Endothelial cell (in vitro differentiated cells): ENCODE results near the gene GJC2. TPM values are rescaled to one million over a fixed set of nuclear protein-coding genes. Genes with fewer than 3 reads are reported as not detected.
A peak's percentile ranks its signal among the peaks of the same experiment; 100 is the strongest.

Experiments used
- DNase-seq: peaks from one replicate; pipeline ENCODE4 v3.0.0; 2021; ENCODE audit warnings: low spot score
- H3K27ac Mint-ChIP-seq: one replicate; pipeline ENCODE4 v1.8.0; 2021; ENCODE audit warnings: mixed read lengths, inconsistent platforms; ENCODE audit not compliant: unreplicated experiment
- H3K27me3 Mint-ChIP-seq: one replicate; pipeline ENCODE4 v1.8.0; 2021; ENCODE audit warnings: mild to moderate bottlenecking, moderate library complexity, mixed read lengths, inconsistent platforms; ENCODE audit not compliant: unreplicated experiment
- H3K36me3 Mint-ChIP-seq: one replicate; pipeline ENCODE4 v1.8.0; 2021; ENCODE audit warnings: mild to moderate bottlenecking, low read depth, mixed read lengths, inconsistent platforms; ENCODE audit not compliant: unreplicated experiment
- H3K4me1 Mint-ChIP-seq: one replicate; pipeline ENCODE4 v1.8.0; 2021; ENCODE audit warnings: mild to moderate bottlenecking, mixed read lengths, inconsistent platforms; ENCODE audit not compliant: unreplicated experiment
- H3K4me3 Mint-ChIP-seq: one replicate; pipeline ENCODE4 v1.8.0; 2021; ENCODE audit warnings: mild to moderate bottlenecking, mixed read lengths, inconsistent platforms; ENCODE audit not compliant: unreplicated experiment
- H3K9me3 Mint-ChIP-seq: one replicate; pipeline ENCODE4 v1.8.0; 2021; ENCODE audit warnings: mixed read lengths, inconsistent platforms; ENCODE audit not compliant: unreplicated experiment
- total RNA-seq: library from RNA; stranded (reverse); fragmentation: NEBNext Ultra II Directional; extraction: Animal tissue kit (Norgen Biotek cat#: 25700); gene quantifications from one replicate; pipeline ENCODE4 v1.2.1, GENCODE V29; 2021; ENCODE audit not compliant: unreplicated experiment
- TF ChIP-seq, protein P1 (sequence below): fragments of 200-600 bp; sonication (generic); IDR thresholded peaks from one replicate; pipeline ENCODE4 v1.5.0; 2021; ENCODE audit warnings: antibody characterized with exemption; ENCODE audit not compliant: unreplicated experiment

The GJC2 gene
- total RNA-seq, 1 donor from 2014 or later = 13.0 TPM

- peaks cover 13% of the 10 kb centered on the region for H3K27me3 Mint-ChIP-seq
- H3K27ac Mint-ChIP-seq = peak overlapping the region; percentile 86
- no peaks in the 10 kb centered on the region for H3K9me3 Mint-ChIP-seq
- peak overlapping the region; percentile 89 for H3K4me3 Mint-ChIP-seq
- peaks cover 37% of the 10 kb centered on the region for H3K4me1 Mint-ChIP-seq
- TF ChIP-seq, protein P1, sequence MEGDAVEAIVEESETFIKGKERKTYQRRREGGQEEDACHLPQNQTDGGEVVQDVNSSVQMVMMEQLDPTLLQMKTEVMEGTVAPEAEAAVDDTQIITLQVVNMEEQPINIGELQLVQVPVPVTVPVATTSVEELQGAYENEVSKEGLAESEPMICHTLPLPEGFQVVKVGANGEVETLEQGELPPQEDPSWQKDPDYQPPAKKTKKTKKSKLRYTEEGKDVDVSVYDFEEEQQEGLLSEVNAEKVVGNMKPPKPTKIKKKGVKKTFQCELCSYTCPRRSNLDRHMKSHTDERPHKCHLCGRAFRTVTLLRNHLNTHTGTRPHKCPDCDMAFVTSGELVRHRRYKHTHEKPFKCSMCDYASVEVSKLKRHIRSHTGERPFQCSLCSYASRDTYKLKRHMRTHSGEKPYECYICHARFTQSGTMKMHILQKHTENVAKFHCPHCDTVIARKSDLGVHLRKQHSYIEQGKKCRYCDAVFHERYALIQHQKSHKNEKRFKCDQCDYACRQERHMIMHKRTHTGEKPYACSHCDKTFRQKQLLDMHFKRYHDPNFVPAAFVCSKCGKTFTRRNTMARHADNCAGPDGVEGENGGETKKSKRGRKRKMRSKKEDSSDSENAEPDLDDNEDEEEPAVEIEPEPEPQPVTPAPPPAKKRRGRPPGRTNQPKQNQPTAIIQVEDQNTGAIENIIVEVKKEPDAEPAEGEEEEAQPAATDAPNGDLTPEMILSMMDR = no peak
- peaks cover 13% of the 10 kb centered on the region for H3K36me3 Mint-ChIP-seq
- peak; percentile 44 for DNase-seq
Observed at GRCh38 chr1:228166170-228166936, 16.6 kb downstream of the GJC2 start.

DNA sequence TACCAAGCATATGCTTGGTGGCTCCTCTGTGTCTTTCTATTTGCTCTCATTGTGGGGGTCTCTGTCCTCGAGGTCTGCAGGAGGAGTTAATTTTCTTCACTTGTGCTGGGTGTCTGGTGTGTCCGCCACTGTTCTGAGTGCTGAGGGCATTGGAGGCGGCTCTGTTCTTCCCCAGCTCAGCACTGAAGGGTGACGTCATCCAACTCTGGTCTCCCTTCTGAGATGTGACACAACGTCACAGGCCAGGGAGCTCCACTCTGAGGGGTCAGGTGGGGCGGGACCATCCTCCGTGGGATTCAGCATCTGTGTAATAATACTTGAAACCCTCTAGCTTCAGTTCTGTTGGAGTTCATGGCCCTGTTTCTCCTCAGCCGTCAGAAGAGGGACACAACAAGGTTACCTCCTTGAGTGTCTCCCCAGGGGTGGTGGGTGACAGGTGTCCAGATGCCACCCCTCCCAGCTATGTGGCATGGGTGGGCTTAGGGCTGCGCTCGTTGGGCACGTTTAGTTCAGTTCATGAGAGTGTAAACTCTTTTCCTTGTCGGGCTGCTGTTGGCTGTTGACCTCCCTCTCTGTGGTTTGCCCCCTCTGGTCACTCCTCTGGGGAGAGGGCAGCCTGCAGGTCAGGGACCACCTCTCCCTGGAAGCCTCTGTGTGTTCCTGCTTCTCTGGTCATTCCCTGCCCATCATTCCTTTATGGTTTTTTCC is 19.0 kb downstream of the GJC2 start:
- TF ChIP-seq, protein P1 = no peak
- peaks cover 23% of the 10 kb centered on the region for H3K36me3 Mint-ChIP-seq
- H3K9me3 Mint-ChIP-seq = no peaks in the 10 kb centered on the region
- peaks cover 21% of the 10 kb centered on the region for H3K27me3 Mint-ChIP-seq
- H3K4me1 Mint-ChIP-seq = peaks cover 24% of the 10 kb centered on the region
- H3K4me3 Mint-ChIP-seq = peak overlapping the region; percentile 22
- no peak overlapping the region for H3K27ac Mint-ChIP-seq
- DNase-seq = no peak

DNA sequence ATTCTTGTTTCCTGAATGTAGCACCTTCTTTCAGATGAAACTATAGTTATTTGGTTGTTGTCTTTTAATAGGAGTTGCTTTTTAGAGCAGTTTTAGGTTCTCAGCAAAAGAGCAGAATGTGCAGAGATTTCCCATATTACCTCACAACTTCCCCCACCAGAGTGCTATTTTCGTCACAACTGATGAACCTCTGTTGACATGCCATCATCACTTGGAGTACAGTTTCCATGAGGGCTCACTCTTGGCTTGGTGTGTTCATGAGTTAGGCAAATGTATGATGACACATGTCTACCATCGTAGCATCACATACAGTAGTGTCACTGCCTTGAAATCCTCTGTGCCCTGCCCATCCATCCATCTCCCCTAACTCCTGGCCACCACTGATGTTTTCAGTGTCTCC is 19.6 kb downstream of the GJC2 start:
- Mint-ChIP-seq H3K4me3 (peak overlapping the region; percentile 22), H3K27ac (no peak overlapping the region), H3K36me3 (peaks cover 23% of the 10 kb centered on the region), H3K9me3 (no peaks in the 10 kb centered on the region), H3K4me1 (peaks cover 18% of the 10 kb centered on the region), H3K27me3 (peaks cover 20% of the 10 kb centered on the region)
- no peak for DNase-seq
- TF ChIP-seq, protein P1 = no peak

GRCh38 chr1:228170666-228171065 is 20.9 kb downstream of the GJC2 start:
- no peak overlapping the region for H3K27ac Mint-ChIP-seq
- TF ChIP-seq, protein P1 = no peak

More at GRCh38 chr1:228170666-228171065, 20.9 kb downstream of the GJC2 start:
- peaks cover 16% of the 10 kb centered on the region for H3K27me3 Mint-ChIP-seq
- DNase-seq = no peak
- peaks cover 19% of the 10 kb centered on the region for H3K36me3 Mint-ChIP-seq
- no peaks in the 10 kb centered on the region for H3K9me3 Mint-ChIP-seq
- H3K4me1 Mint-ChIP-seq = peaks cover 11% of the 10 kb centered on the region
- H3K4me3 Mint-ChIP-seq = no peak overlapping the region
